Measurements from ENCODE around the gene FKBP1A. TPM values are rescaled to one million over a fixed set of nuclear protein-coding genes. Genes with fewer than 3 reads are reported as not detected.
"Not testable (repeated sequence)": the region's sequence is repeated elsewhere in the genome, so short reads cannot be mapped to it uniquely, and the experiment has no call there.

Gene FKBP1A
- total RNA-seq, 2 donors from 2014 or later = 77.9 to 113 TPM

DNA sequence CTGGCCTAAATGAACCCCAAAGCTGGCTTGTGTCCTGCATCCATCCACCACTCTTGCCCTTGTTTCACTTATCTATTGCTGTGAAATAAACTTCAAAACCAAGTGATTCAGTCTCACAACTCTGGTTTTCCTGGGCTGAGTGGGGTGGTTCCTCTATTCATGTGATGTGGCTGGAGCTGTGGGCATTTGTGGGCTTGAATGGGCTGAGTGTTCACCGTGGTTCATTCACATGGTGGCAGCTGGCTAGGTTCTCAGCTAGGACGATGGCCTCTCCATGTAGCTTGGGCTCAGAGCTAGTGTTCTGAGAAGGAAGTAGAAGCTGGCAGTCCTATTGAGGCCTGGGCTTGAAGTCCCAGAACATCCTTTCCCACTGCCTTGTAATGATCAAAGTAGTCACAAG, 30.4 kb downstream of the FKBP1A start:
- H3K9me3 ChIP-seq (ENCODE audit: control insufficient read depth, low read length, poor library complexity, severe bottlenecking) = no peaks in the 10 kb centered on the region
- peak overlapping the region; percentile 47 for H3K4me3 Mint-ChIP-seq
- ATAC-seq = no peak
- no peaks in the 10 kb centered on the region for H3K27me3 Mint-ChIP-seq
- peak overlapping the region; percentile 88 for H3K27ac Mint-ChIP-seq
- no peak for DNase-seq
- H3K4me1 Mint-ChIP-seq = peaks cover 43% of the 10 kb centered on the region
- H3K36me3 Mint-ChIP-seq (ENCODE audit: low read depth) = peaks cover 5% of the 10 kb centered on the region

GRCh38 chr20:1360094-1360846, 32.6 kb downstream of the FKBP1A start:
- Mint-ChIP-seq H3K4me3 (no peak overlapping the region), H3K36me3 (ENCODE audit: low read depth) (peaks cover 3% of the 10 kb centered on the region), H3K27ac (peak overlapping the region; percentile 86), H3K4me1 (peaks cover 38% of the 10 kb centered on the region), H3K27me3 (no peaks in the 10 kb centered on the region)
- H3K9me3 ChIP-seq (ENCODE audit: control insufficient read depth, low read length, poor library complexity, severe bottlenecking) = no peaks in the 10 kb centered on the region
- DNase-seq (no peak), ATAC-seq (no peak)

DNA sequence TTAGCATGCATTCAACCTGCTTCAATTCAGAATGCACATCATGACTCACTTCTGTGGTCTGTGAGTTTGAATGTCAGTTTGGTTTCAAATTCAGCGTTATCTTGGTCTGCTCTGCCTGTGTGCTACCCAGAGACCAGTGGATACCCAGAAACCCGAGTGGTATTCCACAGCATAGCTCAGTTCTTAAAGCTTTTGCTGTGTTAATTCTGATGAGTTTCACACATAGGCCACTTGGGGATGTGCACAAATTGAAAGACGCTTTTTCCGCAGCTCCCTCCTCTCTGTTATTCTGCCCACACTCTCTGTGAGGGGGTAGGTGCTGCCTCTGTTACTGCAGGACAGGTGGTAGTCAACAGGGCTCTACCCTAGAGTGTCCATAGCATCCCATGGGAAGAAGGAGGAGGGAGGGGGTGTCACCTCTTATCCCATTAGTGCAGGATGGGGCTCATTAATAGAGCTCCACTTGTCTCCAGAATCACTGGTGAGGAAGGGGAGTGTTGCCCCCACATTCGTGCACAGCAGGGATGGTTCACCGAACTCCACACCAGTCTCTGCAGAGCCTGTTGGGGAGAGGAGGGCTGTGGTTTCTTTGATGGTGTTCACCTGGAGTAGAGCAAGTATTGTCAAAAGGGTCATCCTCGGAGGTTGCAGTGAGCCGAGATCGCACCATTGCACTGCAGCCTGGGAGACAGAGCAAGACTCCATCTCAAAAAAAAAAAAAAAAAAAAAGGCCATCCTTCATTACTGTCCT, 34.8 kb downstream of the FKBP1A start:
- DNase-seq = no peak
- Mint-ChIP-seq H3K36me3 (ENCODE audit: low read depth) (peaks cover 5% of the 10 kb centered on the region), H3K4me1 (peaks cover 26% of the 10 kb centered on the region), H3K27ac (peak overlapping the region; percentile 86), H3K27me3 (no peaks in the 10 kb centered on the region), H3K4me3 (peak overlapping the region; percentile 31)
- H3K9me3 ChIP-seq (ENCODE audit: control insufficient read depth, low read length, poor library complexity, severe bottlenecking) = no peaks in the 10 kb centered on the region
- ATAC-seq = peak; percentile 53

GRCh38 chr20:1353956-1354355, 38.9 kb downstream of the FKBP1A start:
- Mint-ChIP-seq H3K36me3 (ENCODE audit: low read depth) (peaks cover 6% of the 10 kb centered on the region), H3K27me3 (no peaks in the 10 kb centered on the region), H3K4me3 (no peak overlapping the region), H3K4me1 (peaks cover 16% of the 10 kb centered on the region), H3K27ac (no peak overlapping the region)
- ATAC-seq (no peak), DNase-seq (no peak)
- no peaks in the 10 kb centered on the region for H3K9me3 ChIP-seq (ENCODE audit: control insufficient read depth, low read length, poor library complexity, severe bottlenecking)

- Mint-ChIP-seq H3K4me3 (peak overlapping the region; percentile 57), H3K36me3 (ENCODE audit: low read depth) (peaks cover 4% of the 10 kb centered on the region)
- peaks cover 4% of the 10 kb centered on the region for H3K9me3 ChIP-seq (ENCODE audit: control insufficient read depth, low read length, poor library complexity, severe bottlenecking)
Observed at GRCh38 chr20:1346315-1346969, 46.4 kb downstream of the FKBP1A start.

DNA sequence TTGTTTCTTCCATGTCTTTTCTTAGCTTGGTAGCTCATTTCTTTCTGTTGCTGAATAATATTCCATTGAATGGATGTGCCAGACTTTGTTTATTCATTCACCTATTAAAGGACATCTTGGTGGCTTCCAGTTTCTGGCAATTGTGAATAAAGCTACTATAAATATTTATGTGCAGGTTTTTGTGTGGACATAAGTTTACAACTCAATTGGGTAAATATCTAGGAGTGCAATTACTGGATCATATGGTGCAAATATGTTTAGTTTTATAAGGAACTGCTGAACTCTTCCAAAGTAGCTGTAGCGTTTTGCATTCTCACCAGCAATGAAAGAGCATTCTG, 47.1 kb downstream of the FKBP1A start:
- Mint-ChIP-seq H3K36me3 (ENCODE audit: low read depth) (peaks cover 4% of the 10 kb centered on the region), H3K27ac (peak overlapping the region; percentile 41), H3K4me1 (peaks cover 18% of the 10 kb centered on the region), H3K4me3 (no peak overlapping the region), H3K27me3 (no peaks in the 10 kb centered on the region)
- DNase-seq (no peak), ATAC-seq (no peak)
- H3K9me3 ChIP-seq (ENCODE audit: control insufficient read depth, low read length, poor library complexity, severe bottlenecking) = peaks cover 4% of the 10 kb centered on the region

More at GRCh38 chr20:1346315-1346969, 46.4 kb downstream of the FKBP1A start:
- DNase-seq (no peak), ATAC-seq (no peak)
- Mint-ChIP-seq H3K27ac (peak overlapping the region; percentile 41), H3K4me1 (peaks cover 19% of the 10 kb centered on the region), H3K27me3 (no peaks in the 10 kb centered on the region)

DNA sequence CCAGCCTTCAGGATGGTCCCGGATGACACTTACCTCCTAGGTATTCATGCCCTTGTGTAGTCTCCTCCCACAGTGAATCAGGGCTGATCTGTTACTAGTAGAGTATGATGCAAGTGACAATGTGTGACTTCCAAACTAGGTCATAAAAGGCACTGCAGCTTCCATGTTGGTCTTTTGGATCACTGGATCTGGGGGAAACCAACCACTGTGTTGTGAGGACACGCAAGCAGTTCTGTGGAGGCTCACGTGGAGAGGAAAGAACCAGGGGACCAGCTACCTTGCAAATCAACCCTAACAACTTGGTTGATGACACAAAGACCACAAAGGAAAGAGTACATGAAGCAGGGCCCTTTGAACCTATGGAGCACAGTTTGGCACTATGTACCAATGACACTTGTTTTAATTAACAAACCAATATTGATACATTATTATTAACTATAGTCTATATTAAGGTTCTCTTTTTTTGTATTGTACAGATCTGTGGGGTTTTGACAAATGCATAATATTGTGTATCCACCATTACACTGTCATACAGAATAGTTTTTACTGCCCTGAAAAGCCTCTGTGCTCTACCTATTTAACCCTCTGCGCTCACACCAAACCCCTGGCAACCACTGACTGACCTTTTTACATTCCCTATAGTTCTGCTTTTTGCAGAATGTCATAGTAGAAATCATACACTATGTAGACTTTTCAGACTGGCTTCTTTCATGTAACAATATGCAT, 47.7 kb downstream of the FKBP1A start:
- H3K36me3 Mint-ChIP-seq (ENCODE audit: low read depth) = no peaks in the 10 kb centered on the region
- H3K27me3 Mint-ChIP-seq = no peaks in the 10 kb centered on the region
- ATAC-seq (no peak), DNase-seq (no peak)
- H3K4me1 Mint-ChIP-seq = peaks cover 15% of the 10 kb centered on the region
- no peak overlapping the region for H3K27ac Mint-ChIP-seq
- no peak overlapping the region for H3K4me3 Mint-ChIP-seq
- peaks cover 4% of the 10 kb centered on the region for H3K9me3 ChIP-seq (ENCODE audit: control insufficient read depth, low read length, poor library complexity, severe bottlenecking)

DNA sequence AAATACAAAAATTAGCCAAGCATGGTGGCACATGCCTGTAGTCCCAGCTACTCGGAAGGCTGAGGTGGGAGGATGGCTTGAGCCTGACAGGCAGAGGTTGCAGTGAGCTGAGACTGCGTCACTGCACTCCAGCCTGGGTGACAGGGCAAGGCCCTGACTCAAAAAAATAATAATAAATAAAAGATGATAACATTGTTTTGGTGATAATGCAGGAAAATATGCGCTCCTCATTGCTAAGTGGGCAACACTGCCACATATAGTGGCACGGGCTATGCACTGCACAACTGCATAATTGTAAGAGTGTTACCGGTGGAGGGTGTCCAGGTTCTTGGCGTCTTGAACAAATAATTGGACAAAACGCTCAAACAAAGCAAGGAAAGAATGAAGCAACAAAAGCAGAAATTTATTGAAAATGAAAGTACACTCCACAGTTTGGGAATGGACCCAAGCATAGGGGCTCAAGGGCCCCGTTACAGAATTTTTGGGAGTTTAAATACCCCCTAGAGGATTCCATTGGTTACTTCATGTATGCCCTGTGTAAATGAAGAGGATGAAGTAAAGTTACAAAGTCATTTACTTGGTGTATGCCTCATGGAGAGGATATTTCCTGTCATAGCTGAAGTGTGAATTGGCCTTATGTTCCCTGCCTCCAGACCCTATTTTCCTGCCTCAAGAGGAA, 49.3 kb downstream of the FKBP1A start:
- H3K4me3 Mint-ChIP-seq; H3K9me3 ChIP-seq (ENCODE audit: control insufficient read depth, low read length, poor library complexity, severe bottlenecking); ATAC-seq; H3K27me3 Mint-ChIP-seq; H3K36me3 Mint-ChIP-seq (ENCODE audit: low read depth); H3K27ac Mint-ChIP-seq; DNase-seq: not testable (repeated sequence)
- peaks cover 15% of the 10 kb centered on the region for H3K4me1 Mint-ChIP-seq

DNA sequence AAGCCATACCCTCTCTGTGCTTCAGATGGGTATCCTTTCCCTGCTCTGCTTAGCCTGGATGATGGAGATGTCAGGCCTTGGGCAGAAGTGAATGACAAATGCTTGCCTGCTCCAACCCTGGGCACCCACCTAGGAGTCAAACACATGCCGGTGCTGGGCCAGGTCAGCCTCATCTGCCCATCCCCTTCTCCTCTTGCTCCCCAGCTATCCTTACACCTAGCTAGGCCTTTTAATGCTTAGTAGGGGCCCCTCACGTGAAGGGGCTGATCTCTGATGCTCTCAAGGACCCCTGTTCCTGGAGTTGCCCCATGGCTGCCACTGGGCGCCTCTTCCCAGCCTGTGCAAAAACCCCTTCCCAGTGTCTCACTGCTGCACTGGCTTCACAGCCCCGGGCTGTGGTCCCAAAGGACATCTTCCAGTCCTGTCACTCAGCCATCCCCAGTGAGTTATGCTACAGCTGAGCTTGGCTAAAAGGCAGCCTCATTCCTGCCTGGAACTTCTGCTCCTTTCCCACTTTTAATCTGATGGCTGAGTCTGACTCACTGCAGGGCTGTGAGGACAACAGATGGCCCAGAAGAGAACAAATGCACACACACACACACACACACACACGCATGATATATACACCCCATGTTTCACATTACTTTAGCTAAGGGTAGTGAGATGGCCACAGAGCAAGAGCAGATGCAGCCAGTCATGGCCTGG, 51.1 kb downstream of the FKBP1A start:
- Mint-ChIP-seq H3K36me3 (ENCODE audit: low read depth) (no peaks in the 10 kb centered on the region), H3K27ac (no peak overlapping the region), H3K4me1 (peaks cover 22% of the 10 kb centered on the region), H3K4me3 (no peak overlapping the region), H3K27me3 (no peaks in the 10 kb centered on the region)
- H3K9me3 ChIP-seq (ENCODE audit: control insufficient read depth, low read length, poor library complexity, severe bottlenecking) = no peaks in the 10 kb centered on the region
- DNase-seq = no peak
- ATAC-seq = no peak

DNA sequence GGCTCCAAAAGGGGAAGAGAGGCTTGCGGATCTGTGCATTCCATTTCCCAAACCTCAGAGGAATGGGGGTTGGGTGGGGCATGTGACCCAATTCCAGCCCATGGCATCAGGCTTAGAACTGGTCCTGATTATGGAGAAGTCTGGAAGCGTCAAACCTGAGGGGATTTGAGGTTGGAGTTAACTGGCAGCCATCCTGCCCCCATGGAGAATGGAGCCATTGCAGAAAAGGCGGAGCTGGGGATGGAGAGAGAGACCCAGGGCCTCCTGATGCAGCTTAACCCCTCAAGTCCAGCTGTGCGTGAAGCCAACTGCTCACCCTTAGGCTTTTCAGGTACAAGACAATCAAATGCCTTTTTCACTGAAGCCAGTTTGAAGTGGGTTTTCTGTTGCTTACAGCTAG, 54.1 kb downstream of the FKBP1A start:
- H3K27ac Mint-ChIP-seq = no peak overlapping the region

GRCh38 chr20:1338096-1338495, 54.8 kb downstream of the FKBP1A start:
- no peaks in the 10 kb centered on the region for H3K27me3 Mint-ChIP-seq
- peaks cover 17% of the 10 kb centered on the region for H3K4me1 Mint-ChIP-seq
- H3K27ac Mint-ChIP-seq = peak overlapping the region; percentile 43
- no peaks in the 10 kb centered on the region for H3K36me3 Mint-ChIP-seq (ENCODE audit: low read depth)
- H3K9me3 ChIP-seq (ENCODE audit: control insufficient read depth, low read length, poor library complexity, severe bottlenecking) = no peaks in the 10 kb centered on the region
- no peak overlapping the region for H3K4me3 Mint-ChIP-seq
- DNase-seq (no peak), ATAC-seq (no peak)

More for the DNA sequence above, 54.1 kb downstream of the FKBP1A start:
- no peak for ATAC-seq
- H3K9me3 ChIP-seq (ENCODE audit: control insufficient read depth, low read length, poor library complexity, severe bottlenecking) = no peaks in the 10 kb centered on the region
- no peaks in the 10 kb centered on the region for H3K27me3 Mint-ChIP-seq
- H3K4me3 Mint-ChIP-seq = no peak overlapping the region
- H3K4me1 Mint-ChIP-seq = peaks cover 17% of the 10 kb centered on the region
- H3K36me3 Mint-ChIP-seq (ENCODE audit: low read depth) = no peaks in the 10 kb centered on the region
- no peak for DNase-seq

GRCh38 chr20:1337441-1337840, 55.4 kb downstream of the FKBP1A start:
- no peak overlapping the region for H3K4me3 Mint-ChIP-seq
- ATAC-seq (no peak), DNase-seq (no peak)
- no peaks in the 10 kb centered on the region for H3K27me3 Mint-ChIP-seq
- H3K4me1 Mint-ChIP-seq = peaks cover 18% of the 10 kb centered on the region
- no peaks in the 10 kb centered on the region for H3K36me3 Mint-ChIP-seq (ENCODE audit: low read depth)
- H3K9me3 ChIP-seq (ENCODE audit: control insufficient read depth, low read length, poor library complexity, severe bottlenecking) = no peaks in the 10 kb centered on the region
- H3K27ac Mint-ChIP-seq = peak overlapping the region; percentile 43
